NCI-H187 treated with DMSO at 0.1 percent for 48 hours (cell line): ENCODE data around the gene AGR3.

ENCODE experiments used
- DNase-seq: peaks from one replicate; lab custom pipeline; 2025; lab: John Stamatoyannopoulos, UW

AGR3 gene

GRCh38 chr7:16836481-16836880 lies 45.3 kb downstream of the AGR3 start:
- no peak for DNase-seq

DNA sequence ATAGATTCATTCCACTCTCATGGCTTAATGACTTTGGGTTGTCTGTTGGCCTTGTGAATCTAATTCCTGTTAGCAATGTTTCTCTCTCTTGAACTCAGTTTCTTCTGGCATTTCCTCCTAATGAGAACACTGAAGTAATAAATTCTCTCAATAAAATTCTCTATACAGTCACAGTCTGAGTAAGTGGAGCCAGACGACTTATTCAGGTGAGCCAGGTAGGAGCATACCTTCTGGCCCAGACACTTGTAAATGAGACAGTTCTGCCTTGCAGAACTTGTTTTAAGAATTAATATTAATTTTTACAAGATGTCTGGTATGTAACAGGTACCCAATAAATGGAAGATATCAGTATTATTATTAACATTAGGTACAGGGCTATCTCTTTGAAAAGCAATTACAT lies 48.4 kb downstream of the AGR3 start:
- no peak for DNase-seq

DNA sequence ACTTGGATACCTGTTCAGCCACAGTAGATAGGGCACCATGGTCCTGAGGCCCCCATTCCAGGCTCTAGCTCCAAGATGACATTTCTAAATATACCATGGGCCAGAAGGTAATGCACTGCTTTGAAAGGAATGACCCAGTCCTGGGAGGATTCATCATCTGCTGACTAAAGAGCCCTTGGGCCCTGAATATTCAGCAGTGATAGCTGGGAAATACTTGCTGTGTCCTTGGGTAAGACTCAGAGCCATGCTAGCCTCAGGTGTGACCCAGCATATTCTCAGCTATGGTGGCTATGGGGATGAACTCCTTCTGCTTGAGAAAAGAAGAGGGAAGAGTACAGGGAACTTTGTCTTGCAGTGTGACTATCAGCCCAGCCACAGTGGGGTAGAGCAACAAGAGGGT lies 55.7 kb downstream of the AGR3 start:
- no peak for DNase-seq

DNA sequence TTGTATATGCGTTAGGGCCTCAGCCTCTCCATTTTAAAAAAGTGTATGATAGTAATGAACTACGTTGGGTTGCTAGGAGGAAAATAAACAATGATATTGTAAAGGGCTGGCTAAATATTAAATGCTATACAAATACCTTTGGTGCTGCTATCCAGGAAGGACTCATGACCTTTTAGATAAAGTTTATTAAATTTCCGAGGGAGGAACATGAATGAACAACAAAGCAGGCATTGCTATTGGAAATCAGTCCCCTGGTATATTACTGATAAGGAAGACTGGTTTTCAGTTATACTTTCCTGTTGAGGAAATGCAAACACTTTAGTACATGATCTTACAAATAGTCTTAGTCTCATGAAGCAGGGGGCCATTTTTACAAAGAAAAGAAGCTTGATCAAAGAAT lies 59.8 kb downstream of the AGR3 start:
- no peak for DNase-seq

DNA sequence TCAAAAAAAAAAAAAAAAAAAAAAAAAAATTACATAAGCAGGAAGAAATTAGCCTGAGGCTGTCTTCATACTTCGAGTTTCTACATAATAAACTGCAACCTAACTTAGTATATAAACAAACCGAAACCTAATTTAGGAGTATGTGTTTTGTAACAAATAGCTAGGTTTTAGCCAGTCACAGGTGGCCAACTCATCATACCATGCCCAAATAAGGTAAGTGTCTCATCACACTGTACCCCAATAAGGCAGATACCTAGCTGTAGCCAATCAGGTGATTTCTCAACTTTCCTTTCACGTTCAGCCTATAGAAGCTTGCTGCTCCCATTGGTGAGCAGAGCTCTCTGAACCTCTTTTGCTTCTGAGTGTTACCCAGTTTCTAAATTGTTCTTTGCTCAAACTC lies 63.1 kb downstream of the AGR3 start:
- no peak for DNase-seq

GRCh38 chr7:16817536-16817935 lies 64.2 kb downstream of the AGR3 start:
- no peak for DNase-seq

- no peak for DNase-seq
Observed at GRCh38 chr7:16816824-16817223, 65.0 kb downstream of the AGR3 start.

GRCh38 chr7:16815001-16815400 lies 66.8 kb downstream of the AGR3 start:
- no peak for DNase-seq

DNA sequence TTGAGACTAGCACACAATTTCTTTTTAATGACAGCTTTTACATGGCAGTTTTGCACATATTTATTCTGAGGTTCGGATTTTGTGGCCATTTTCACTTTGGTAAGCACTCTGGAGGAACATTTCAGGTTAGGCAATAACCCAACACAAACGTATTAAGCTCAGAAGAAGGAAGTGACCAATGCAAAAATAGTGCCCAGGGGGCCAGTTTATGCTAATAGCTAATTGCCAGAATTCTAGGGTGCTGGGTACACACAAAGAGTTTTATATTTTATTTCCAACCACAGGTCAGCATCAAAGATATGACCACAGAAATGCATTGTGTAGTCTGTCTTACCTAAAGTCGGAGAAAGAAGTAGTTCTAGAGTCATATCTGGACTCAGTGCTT lies 68.6 kb downstream of the AGR3 start:
- DNase-seq = no peak

GRCh38 chr7:16812542-16813231 lies 69.1 kb downstream of the AGR3 start:
- DNase-seq = no peak

DNA sequence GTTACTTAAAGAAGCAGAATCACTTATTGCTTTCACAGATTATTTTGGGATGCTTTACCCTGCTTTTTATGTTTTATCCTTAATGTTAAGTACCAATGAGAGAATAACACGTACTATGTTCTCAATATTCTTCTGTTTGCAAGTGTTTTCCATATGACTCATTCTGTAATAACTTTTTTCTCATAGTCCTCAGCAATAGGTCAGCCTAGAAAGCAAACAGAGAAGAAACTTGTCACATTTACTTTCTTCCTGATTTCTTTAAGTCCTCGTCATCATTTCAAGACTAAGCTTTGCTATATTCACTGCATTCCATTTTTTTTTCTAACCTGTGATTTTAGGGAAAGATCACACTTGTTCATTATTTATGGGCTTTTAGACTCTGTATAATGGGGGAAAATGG lies 70.2 kb downstream of the AGR3 start:
- DNase-seq = no peak

DNA sequence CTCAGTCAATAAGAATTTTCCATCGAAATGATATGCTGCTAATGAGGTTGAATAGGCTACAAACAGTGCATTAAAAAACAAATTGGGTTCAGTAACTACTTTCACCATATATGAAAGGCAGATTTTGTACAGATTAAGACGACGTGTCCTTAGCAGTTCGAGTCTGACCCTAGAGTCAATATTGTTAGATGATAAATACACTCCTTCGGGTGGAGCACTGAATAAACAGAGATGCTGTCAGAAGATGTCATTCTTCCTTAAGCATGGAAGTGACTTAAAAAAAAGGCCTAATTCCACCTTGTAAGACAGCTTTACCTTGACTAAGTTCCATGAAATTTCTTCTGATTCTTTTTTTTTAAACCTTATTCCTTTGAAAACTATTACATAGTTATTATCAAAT lies 71.2 kb downstream of the AGR3 start:
- DNase-seq = no peak

DNA sequence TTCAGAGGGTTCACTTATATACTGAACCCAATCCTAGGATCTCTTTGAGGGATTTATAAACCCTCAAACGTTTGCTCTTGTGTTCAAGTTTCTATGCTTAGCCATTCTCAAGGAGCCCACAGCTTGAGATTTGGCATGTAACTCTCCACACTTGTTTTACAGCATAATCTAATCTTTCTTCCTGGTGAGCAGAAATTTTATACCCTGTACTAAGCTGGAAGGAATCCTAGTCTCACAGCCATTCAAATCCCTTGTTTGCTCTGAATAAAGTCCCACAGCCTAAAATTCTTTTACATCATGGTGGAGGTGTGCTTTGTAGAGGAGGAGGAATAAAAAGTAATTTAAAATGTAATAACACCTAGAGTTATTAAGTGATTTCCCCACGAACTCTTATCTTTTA lies 71.7 kb downstream of the AGR3 start:
- no peak for DNase-seq
